ENCODE results near the gene ZNF658.
"Not testable (repeated sequence)": the region's sequence is repeated elsewhere in the genome, so short reads cannot be mapped to it uniquely, and the experiment has no call there.

The ZNF658 gene

DNA sequence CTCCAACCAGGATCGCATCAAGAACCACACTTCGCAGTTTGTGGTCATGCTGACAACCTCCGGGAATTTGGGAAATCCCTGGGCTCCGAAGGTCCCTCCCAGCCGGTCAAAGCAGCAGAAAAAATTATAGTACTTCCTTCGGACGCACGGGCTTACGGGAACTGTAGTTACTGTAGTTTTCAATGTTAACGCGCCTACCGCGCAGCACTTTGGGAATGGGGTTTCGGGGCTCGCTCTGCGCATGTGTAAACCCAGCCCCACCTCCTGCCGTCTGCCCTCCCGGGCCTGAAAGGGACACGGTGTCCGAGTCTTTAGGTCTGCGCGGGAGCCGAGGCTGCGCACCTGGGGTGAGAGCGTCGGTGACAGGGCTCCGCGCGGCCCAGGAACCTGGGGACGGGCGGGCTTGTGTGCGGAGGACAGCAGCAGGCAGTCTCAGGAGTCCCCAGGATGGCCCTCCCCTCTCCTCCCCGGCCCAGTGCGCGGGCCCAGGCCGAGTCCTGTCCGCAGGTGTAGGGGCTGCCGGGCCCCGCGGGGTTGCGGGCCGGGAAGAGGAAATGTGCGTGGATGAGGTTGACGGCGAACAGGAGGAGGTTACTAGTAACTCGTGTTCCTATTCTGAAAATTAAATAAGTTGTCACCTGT is at the start of gene ZNF658:
Gene ZNF658 (plus strand): TSS at position 236 of the 642 bp plus-strand sequence. CDS start 2,837 bp downstream, outside the sequence.
- not testable (repeated sequence) for DNase-seq

DNA sequence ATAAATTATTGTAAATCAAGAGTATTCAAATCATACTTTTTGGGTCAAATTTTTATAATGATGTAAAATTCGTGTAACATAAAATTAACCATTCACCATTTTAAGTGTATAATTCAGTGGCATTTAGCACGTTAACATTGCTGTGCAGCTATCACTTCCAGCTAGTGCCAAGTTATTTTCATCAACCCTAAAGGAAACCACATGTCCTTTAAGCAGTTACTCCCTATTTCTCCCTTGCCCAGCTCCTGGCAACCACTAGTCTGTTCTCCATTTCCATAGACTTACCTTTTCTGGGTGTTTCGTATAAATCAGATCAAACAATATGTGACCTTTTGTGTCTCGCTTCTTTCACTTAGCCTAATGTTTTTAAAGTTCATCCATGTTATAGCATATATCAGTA is 38.8 kb upstream of the ZNF658 start:
- DNase-seq = not testable (repeated sequence)

- not testable (repeated sequence) for DNase-seq
Observed at GRCh38 chr9:66868660-66869059, 31.9 kb upstream of the ZNF658 start.

GRCh38 chr9:66880605-66881004 is 19.9 kb upstream of the ZNF658 start:
- DNase-seq = not testable (repeated sequence)

DNA sequence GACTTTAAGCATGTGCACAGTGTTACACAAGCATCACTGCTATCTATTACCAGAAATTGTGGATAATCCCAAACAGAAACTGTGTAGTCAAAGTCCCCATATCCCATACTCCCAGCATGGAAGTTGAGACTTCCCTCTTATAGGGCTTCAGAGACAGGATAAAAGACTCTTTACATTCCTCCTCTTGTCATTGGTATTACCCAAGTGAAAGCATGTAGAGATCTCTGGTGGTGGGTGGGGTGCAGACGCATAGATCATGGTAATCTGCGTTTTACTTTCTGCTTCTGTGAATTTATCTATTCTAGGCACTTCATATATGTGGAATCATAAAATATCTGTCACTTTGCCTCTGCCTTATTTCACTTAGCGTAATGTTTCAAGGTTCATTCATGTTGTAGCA is 18.7 kb upstream of the ZNF658 start:
- not testable (repeated sequence) for DNase-seq

DNA sequence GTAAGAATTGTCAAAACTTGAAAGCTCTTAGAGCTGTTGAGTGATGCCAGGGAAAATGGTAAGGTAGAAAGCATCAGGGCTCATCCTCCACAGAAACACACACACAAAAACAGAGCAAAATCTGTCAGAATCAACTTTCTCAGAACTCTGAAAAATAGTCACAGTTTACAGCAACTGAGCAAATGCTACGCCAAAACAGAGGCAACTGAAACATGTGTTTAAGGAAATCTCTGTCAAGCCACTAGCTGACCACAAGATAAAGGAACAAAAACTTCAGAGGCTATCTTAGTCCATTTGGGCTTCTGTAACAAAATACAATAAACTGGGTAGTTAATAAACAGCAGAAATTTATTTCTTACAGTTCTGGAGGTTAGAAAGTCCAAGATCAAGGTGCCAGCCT is 10.2 kb upstream of the ZNF658 start:
- not testable (repeated sequence) for DNase-seq

GRCh38 chr9:66901141-66901540 is 616 bp downstream of the ZNF658 start:
- not testable (repeated sequence) for DNase-seq

DNA sequence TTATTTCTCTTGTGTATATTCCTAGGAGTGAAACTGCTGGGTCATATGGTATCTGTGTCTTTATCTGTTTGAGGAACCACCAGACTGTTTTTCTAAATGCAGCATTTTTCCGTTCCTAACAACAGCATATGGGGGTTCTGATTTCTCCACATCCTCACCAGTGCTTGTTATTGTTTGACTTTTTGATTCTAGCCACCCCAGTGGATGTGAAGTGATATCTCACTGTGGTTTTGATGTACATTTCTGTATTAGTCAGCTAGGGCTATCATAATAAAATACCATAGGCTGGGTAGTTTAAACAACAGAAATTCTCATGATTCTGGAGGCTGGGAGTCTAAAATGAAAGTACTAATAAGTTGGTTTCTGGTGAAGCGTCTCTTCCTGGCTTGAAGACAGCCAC is 9.0 kb downstream of the ZNF658 start:
- not testable (repeated sequence) for DNase-seq

- DNase-seq = not testable (repeated sequence)
Observed at GRCh38 chr9:66920072-66920471, 19.5 kb downstream of the ZNF658 start.

GRCh38 chr9:66936194-66936870 is 35.8 kb downstream of the ZNF658 start:
- not testable (repeated sequence) for DNase-seq

DNA sequence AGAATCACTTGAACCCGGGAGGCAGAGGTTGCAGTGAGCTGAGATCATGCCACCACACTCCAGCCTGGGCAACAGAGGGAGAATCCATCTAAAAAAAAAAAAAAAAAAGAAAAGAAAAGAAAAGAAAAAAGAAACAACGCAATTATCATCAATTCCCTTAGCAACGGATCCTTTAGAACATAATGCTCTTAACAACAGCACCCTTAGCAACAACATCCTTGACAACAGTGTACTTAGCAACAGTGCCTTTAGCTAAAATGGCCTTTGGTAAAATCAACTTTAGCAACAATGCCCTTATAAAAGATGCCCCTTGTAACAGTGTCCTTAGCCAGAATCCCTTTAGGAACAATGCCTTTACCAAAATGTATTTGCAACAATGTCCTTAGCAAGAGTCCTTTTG is 37.1 kb downstream of the ZNF658 start:
- DNase-seq = not testable (repeated sequence)

DNA sequence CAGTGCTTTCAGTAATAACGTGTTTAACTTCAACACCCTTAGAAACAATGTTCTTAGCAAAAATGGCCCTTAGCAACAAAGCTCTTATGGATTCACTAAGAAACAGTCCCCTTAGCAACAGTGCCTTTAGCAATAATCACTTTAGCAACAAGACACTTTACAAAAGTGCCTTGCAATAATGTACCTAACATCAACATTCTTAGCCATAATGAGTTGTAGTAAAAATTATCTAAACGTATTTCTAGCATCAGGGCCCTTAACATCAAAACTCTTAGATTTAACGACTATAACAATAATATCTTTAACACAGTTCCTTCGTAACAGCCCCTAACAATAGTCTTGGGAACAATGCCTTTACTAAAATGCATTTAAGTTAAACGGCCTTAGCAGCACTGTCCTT is 37.8 kb downstream of the ZNF658 start:
- DNase-seq = not testable (repeated sequence)

GRCh38 chr9:66939878-66940830 is 39.6 kb downstream of the ZNF658 start:
- not testable (repeated sequence) for DNase-seq

DNA sequence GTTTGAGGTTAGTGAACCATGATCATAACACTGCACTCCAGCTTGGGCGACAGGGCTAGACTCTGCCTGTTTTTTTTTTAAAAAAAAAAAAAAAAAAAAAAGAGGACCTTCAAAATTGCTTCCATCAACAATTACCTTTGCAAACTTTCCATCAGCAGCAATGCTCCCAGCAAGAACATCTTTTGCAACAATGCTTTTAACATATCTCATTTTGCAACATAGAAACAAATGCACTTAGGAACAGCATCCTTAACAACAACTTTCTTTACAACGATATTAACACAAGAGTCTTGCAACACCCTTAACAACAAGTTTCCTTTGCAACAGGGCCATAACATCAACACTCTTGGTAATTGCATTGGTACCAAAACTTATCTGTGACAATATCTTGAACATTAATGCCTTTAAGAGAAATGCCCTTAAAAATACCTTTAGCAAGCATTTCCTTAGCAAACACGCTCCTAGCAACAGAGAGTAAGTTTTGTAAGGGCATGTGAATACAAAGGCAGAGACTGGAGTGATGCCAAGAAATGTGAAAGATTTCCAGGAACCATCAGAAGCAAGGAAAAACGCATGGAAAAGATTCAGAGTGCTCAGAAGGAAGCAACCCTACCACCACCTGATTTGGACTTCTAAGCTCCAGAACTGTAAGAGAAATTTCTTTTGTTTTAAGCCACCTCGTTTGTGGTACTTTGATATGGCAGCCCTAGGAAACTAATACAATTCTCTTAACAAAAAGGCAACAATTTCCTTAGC is 42.1 kb downstream of the ZNF658 start:
- not testable (repeated sequence) for DNase-seq

DNA sequence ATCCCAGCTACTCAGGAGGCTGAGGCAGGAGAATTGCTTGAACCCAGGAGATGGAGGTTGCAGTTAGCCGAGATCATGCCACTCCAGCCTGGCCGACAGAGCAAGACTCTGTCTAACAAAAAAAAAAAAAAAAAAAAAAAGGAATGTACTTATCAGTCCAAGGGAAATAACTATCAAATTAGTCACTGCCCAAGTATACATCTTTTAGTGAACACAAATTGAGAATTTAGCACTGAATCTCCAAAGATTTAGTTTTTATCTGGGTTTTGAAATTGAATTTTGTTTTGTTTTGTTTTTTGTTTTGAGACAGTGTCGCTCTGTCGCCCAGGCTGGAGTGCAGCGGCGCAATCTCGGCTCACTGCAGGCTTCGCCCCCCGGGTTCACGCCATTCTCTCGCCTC is 52.1 kb downstream of the ZNF658 start:
- not testable (repeated sequence) for DNase-seq
